Bronchial epithelial cell (primary cell): Measurements from ENCODE around the gene KIF13A. TPM values are rescaled to one million over a fixed set of nuclear protein-coding genes. Genes with fewer than 3 reads are reported as not detected.
A peak's percentile ranks its signal among the peaks of the same experiment; 100 is the strongest.

ENCODE experiments used
- DNase-seq: peaks from one replicate; pipeline ENCODE4 v3.0.0-alpha.2; 2010; ENCODE audit warnings: low read depth
- FAIRE-seq: peaks from 2 replicates; lab custom pipeline; 2011; peaks lifted over from hg19 to GRCh38; lab: Jason Lieb, UNC
- H3K27me3 ChIP-seq: 2 replicates; pipeline ENCODE4 v1.5.1; 2011; ENCODE audit warnings: low read length; ENCODE audit not compliant: control insufficient read depth, insufficient read depth
- H3K36me3 ChIP-seq: 2 replicates; pipeline ENCODE4 v1.5.1; 2011; ENCODE audit warnings: low read length; ENCODE audit not compliant: control insufficient read depth, insufficient read depth
- H3K4me3 ChIP-seq: 2 replicates; pipeline ENCODE4 v1.5.1; 2011; ENCODE audit warnings: mild to moderate bottlenecking, low read depth, low read length, control low read depth
- total RNA-seq: library from RNA; depleted of rRNA; stranded (reverse); fragments of >200 nt; gene quantifications from 2 replicates; pipeline ENCODE4 v1.2.1, GENCODE V29; 2014
- TF ChIP-seq, protein P1 (sequence below): IDR thresholded peaks from 2 replicates; pipeline ENCODE4 v1.5.1; 2011; ENCODE audit warnings: mild to moderate bottlenecking, moderate library complexity, low read length, control low read depth, inconsistent platforms; ENCODE audit not compliant: insufficient read depth, severe bottlenecking

Gene KIF13A
- total RNA-seq, 1 donor from 2014 or later: 47.4 TPM

GRCh38 chr6:17871836-17872235 is 115.6 kb downstream of the KIF13A start:
- Histone ChIP-seq H3K36me3 (no peaks in the 10 kb centered on the region), H3K27me3 (no peaks in the 10 kb centered on the region), H3K4me3 (no peak overlapping the region)
- TF ChIP-seq, protein P1, sequence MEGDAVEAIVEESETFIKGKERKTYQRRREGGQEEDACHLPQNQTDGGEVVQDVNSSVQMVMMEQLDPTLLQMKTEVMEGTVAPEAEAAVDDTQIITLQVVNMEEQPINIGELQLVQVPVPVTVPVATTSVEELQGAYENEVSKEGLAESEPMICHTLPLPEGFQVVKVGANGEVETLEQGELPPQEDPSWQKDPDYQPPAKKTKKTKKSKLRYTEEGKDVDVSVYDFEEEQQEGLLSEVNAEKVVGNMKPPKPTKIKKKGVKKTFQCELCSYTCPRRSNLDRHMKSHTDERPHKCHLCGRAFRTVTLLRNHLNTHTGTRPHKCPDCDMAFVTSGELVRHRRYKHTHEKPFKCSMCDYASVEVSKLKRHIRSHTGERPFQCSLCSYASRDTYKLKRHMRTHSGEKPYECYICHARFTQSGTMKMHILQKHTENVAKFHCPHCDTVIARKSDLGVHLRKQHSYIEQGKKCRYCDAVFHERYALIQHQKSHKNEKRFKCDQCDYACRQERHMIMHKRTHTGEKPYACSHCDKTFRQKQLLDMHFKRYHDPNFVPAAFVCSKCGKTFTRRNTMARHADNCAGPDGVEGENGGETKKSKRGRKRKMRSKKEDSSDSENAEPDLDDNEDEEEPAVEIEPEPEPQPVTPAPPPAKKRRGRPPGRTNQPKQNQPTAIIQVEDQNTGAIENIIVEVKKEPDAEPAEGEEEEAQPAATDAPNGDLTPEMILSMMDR: no peak
- no peak for FAIRE-seq
- DNase-seq: no peak

DNA sequence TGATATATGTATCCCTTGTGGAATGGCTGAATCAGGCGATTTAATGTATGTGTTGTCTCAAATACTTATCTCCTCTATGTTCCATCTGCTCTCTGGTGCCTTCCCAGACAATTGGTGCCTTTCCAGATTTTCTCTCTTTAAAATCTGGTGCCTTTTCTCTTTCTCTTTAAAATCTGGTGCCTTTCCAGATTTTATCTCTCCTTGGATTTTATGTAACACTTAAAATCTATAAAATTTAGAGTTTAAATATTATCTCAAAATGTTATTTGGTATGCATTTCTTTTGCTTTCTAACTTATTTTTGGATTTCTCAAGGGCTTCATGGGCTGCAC is 116.3 kb downstream of the KIF13A start:
- H3K27me3 ChIP-seq: no peaks in the 10 kb centered on the region
- FAIRE-seq (no peak), DNase-seq (no peak)
- TF ChIP-seq, protein P1: no peak
- H3K36me3 ChIP-seq: no peaks in the 10 kb centered on the region
- no peak overlapping the region for H3K4me3 ChIP-seq

DNA sequence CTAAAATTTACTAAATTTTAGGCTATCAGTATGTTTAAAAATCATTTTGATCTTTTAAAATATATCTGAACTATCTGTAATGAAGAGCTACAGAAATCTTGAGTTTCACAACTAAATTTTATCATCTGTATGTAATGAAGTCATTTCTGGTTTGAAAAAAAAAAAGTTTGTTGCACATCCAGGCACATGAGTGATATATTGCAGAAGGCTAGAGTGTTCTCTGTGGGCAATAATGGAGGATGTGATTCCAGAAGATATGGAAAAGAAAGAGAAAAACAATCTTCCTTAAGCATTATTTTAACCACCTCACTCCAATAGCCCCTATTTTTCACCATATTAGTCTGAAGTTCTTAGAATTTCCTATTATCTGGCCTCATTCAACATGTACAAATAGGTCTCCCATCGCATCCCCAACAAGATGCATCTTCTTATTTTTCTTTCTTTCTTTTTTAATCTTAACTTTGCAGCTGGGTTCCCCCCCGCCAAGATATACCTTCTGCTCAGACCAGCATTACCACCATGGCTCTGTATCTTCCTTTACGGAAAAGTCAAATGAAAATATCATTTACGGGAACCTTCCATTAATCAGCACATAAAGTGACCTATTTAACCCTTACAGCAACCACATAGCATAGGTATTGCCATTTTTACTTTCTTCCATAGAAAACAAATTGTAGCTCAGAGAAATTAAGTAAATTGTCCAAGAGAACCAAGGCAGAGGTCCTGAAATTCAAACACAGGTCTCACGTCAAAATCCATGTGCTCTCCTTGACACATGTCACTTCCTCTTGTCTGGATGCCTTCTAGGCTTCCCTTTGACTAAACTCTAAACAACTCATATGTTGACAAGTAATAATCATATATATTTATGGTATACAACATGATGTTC is 116.9 kb downstream of the KIF13A start:
- no peak overlapping the region for H3K4me3 ChIP-seq
- H3K27me3 ChIP-seq: no peaks in the 10 kb centered on the region
- DNase-seq: no peak
- TF ChIP-seq, protein P1: no peak
- H3K36me3 ChIP-seq: no peaks in the 10 kb centered on the region
- FAIRE-seq: no peak

DNA sequence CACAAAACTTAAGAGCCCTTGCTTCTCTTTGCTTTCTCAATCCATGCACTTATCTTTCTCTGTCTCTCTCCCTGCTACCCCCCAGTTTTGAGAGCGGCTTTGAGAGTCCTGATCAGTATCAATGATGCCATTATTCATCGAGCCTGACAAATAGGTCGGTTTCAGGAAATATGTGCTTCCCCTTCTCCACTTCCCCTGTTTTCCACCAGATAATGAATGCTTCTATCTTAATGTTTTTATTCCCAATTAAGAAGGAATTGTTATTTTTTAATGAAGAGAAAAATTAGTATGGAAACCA is 117.7 kb downstream of the KIF13A start:
- FAIRE-seq (no peak), DNase-seq (no peak)
- no peaks in the 10 kb centered on the region for H3K27me3 ChIP-seq
- TF ChIP-seq, protein P1: no peak
- no peak overlapping the region for H3K4me3 ChIP-seq
- H3K36me3 ChIP-seq: no peaks in the 10 kb centered on the region

GRCh38 chr6:17869010-17869752 is 118.3 kb downstream of the KIF13A start:
- Histone ChIP-seq H3K27me3 (no peaks in the 10 kb centered on the region), H3K36me3 (no peaks in the 10 kb centered on the region), H3K4me3 (no peak overlapping the region)
- FAIRE-seq (no peak), DNase-seq (peak; percentile 67)
- TF ChIP-seq, protein P1: no peak
